Measurements from ENCODE around the gene RAB34. TPM values are rescaled to one million over a fixed set of nuclear protein-coding genes. Genes with fewer than 3 reads are reported as not detected.
"Not testable (repeated sequence)": the region's sequence is repeated elsewhere in the genome, so short reads cannot be mapped to it uniquely, and the experiment has no call there.

RAB34 gene
- total RNA-seq, 1 experiment from 2014 or later = 191 TPM

- Histone ChIP-seq H3K36me3 (peaks cover 40% of the 10 kb centered on the region), H3K27ac (peak overlapping the region; percentile 61), H3K4me1 (peaks cover 20% of the 10 kb centered on the region), H3K4me3 (peak overlapping the region; percentile 80), H3K9me3 (replicated peaks) (no peaks in the 10 kb centered on the region), H3K27me3 (no peaks in the 10 kb centered on the region)
- peak; percentile 95 for DNase-seq
These were observed 8.1 kb upstream of the RAB34 start for GRCh38 chr17:28725660-28726225.

GRCh38 chr17:28725166-28725659 is 7.5 kb upstream of the RAB34 start:
- peak in 1 of 2 experiments; percentile 82 for DNase-seq
- Histone ChIP-seq H3K4me1 (peaks cover 20% of the 10 kb centered on the region), H3K27me3 (no peaks in the 10 kb centered on the region), H3K9me3 (replicated peaks) (no peaks in the 10 kb centered on the region), H3K27ac (peak overlapping the region; percentile 61), H3K4me3 (peak overlapping the region; percentile 80), H3K36me3 (peaks cover 45% of the 10 kb centered on the region)

GRCh38 chr17:28724500-28725165 is 7.0 kb upstream of the RAB34 start:
- H3K27ac ChIP-seq = peak overlapping the region; percentile 61
- peaks cover 20% of the 10 kb centered on the region for H3K4me1 ChIP-seq
- peak in 1 of 2 experiments; percentile 40 for DNase-seq
- H3K36me3 ChIP-seq = peaks cover 49% of the 10 kb centered on the region
- H3K9me3 ChIP-seq (replicated peaks) = no peaks in the 10 kb centered on the region
- H3K4me3 ChIP-seq = peak overlapping the region; percentile 80
- H3K27me3 ChIP-seq = no peaks in the 10 kb centered on the region

- Histone ChIP-seq H3K4me1 (peaks cover 20% of the 10 kb centered on the region), H3K36me3 (peaks cover 49% of the 10 kb centered on the region)
- not testable (repeated sequence) for H3K27ac ChIP-seq; H3K4me3 ChIP-seq; DNase-seq; H3K27me3 ChIP-seq; H3K9me3 ChIP-seq (replicated peaks)
These were observed 6.3 kb upstream of the RAB34 start for GRCh38 chr17:28723836-28724499.

- peaks cover 20% of the 10 kb centered on the region for H3K4me1 ChIP-seq
- H3K4me3 ChIP-seq = no peak overlapping the region
- H3K27me3 ChIP-seq = no peaks in the 10 kb centered on the region
- H3K27ac ChIP-seq = no peak overlapping the region
- H3K9me3 ChIP-seq (replicated peaks) = no peaks in the 10 kb centered on the region
- H3K36me3 ChIP-seq = peaks cover 49% of the 10 kb centered on the region
- DNase-seq = no peak
These were observed 5.6 kb upstream of the RAB34 start for GRCh38 chr17:28723159-28723835.

- H3K27ac ChIP-seq = no peak overlapping the region
These were observed 4.9 kb upstream of the RAB34 start for GRCh38 chr17:28722417-28723158.

GRCh38 chr17:28720997-28721329 is 3.3 kb upstream of the RAB34 start:
- Histone ChIP-seq H3K36me3 (peaks cover 49% of the 10 kb centered on the region), H3K27ac (peak overlapping the region; percentile 89), H3K4me1 (peaks cover 26% of the 10 kb centered on the region), H3K4me3 (peak overlapping the region; percentile 96)
- not testable (repeated sequence) for DNase-seq; H3K27me3 ChIP-seq; H3K9me3 ChIP-seq (replicated peaks)

More at GRCh38 chr17:28722417-28723158, 4.9 kb upstream of the RAB34 start:
- no peaks in the 10 kb centered on the region for H3K9me3 ChIP-seq (replicated peaks)
- no peaks in the 10 kb centered on the region for H3K27me3 ChIP-seq
- H3K36me3 ChIP-seq = peaks cover 49% of the 10 kb centered on the region
- H3K4me3 ChIP-seq = no peak overlapping the region
- H3K4me1 ChIP-seq = peaks cover 20% of the 10 kb centered on the region
- DNase-seq = no peak

- Histone ChIP-seq H3K27me3 (no peaks in the 10 kb centered on the region), H3K36me3 (peaks cover 50% of the 10 kb centered on the region), H3K4me3 (peak overlapping the region; percentile 96), H3K27ac (peak overlapping the region; percentile 89), H3K4me1 (peaks cover 28% of the 10 kb centered on the region), H3K9me3 (replicated peaks) (no peaks in the 10 kb centered on the region)
- no peak for DNase-seq
These were observed 2.8 kb upstream of the RAB34 start for GRCh38 chr17:28720247-28720996.

- H3K27ac ChIP-seq = peak overlapping the region; percentile 89
- H3K9me3 ChIP-seq (replicated peaks) = no peaks in the 10 kb centered on the region
- peak overlapping the region; percentile 96 for H3K4me3 ChIP-seq
- no peaks in the 10 kb centered on the region for H3K27me3 ChIP-seq
- no peak for DNase-seq
- H3K4me1 ChIP-seq = peaks cover 16% of the 10 kb centered on the region
- peaks cover 57% of the 10 kb centered on the region for H3K36me3 ChIP-seq
These were observed 1.4 kb upstream of the RAB34 start for GRCh38 chr17:28719021-28719433.

- Histone ChIP-seq H3K36me3 (peaks cover 57% of the 10 kb centered on the region), H3K27ac (peak overlapping the region; percentile 89), H3K9me3 (replicated peaks) (no peaks in the 10 kb centered on the region), H3K27me3 (no peaks in the 10 kb centered on the region), H3K4me3 (peak overlapping the region; percentile 96), H3K4me1 (peaks cover 16% of the 10 kb centered on the region)
- peak; percentile 87 to 91 for DNase-seq
These were observed 809 bp upstream of the RAB34 start for GRCh38 chr17:28718333-28719020.

- DNase-seq = peak; percentile 78 to 79
- H3K27ac ChIP-seq = peak overlapping the region; percentile 89
- peaks cover 45% of the 10 kb centered on the region for H3K36me3 ChIP-seq
- no peaks in the 10 kb centered on the region for H3K27me3 ChIP-seq
- peak overlapping the region; percentile 96 for H3K4me3 ChIP-seq
- no peaks in the 10 kb centered on the region for H3K9me3 ChIP-seq (replicated peaks)
- H3K4me1 ChIP-seq = peaks cover 13% of the 10 kb centered on the region
These were observed 709 bp downstream of the RAB34 start for GRCh38 chr17:28716740-28717577.

GRCh38 chr17:28715217-28715616 is 2.5 kb downstream of the RAB34 start:
- DNase-seq = no peak
- Histone ChIP-seq H3K4me3 (no peak overlapping the region), H3K4me1 (peaks cover 7% of the 10 kb centered on the region; the same call in 1 of the 2 replicates)

More at GRCh38 chr17:28715217-28715616, 2.5 kb downstream of the RAB34 start:
- Histone ChIP-seq H3K9me3 (replicated peaks) (no peaks in the 10 kb centered on the region), H3K36me3 (peaks cover 28% of the 10 kb centered on the region), H3K27ac (no peak overlapping the region), H3K27me3 (no peaks in the 10 kb centered on the region)

Measured in SJCRH30 (cell line).